Endothelial cell (in vitro differentiated cells): Measurements from ENCODE around the gene MTO1. TPM values are rescaled to one million over a fixed set of nuclear protein-coding genes. Genes with fewer than 3 reads are reported as not detected.

Experiments used
- DNase-seq: peaks from one replicate; pipeline ENCODE4 v3.0.0; 2021; ENCODE audit warnings: low spot score
- H3K27ac Mint-ChIP-seq: one replicate; pipeline ENCODE4 v1.8.0; 2021; ENCODE audit warnings: mixed read lengths, inconsistent platforms; ENCODE audit not compliant: unreplicated experiment
- H3K27me3 Mint-ChIP-seq: one replicate; pipeline ENCODE4 v1.8.0; 2021; ENCODE audit warnings: mild to moderate bottlenecking, moderate library complexity, mixed read lengths, inconsistent platforms; ENCODE audit not compliant: unreplicated experiment
- H3K36me3 Mint-ChIP-seq: one replicate; pipeline ENCODE4 v1.8.0; 2021; ENCODE audit warnings: mild to moderate bottlenecking, low read depth, mixed read lengths, inconsistent platforms; ENCODE audit not compliant: unreplicated experiment
- H3K4me1 Mint-ChIP-seq: one replicate; pipeline ENCODE4 v1.8.0; 2021; ENCODE audit warnings: mild to moderate bottlenecking, mixed read lengths, inconsistent platforms; ENCODE audit not compliant: unreplicated experiment
- H3K4me3 Mint-ChIP-seq: one replicate; pipeline ENCODE4 v1.8.0; 2021; ENCODE audit warnings: mild to moderate bottlenecking, mixed read lengths, inconsistent platforms; ENCODE audit not compliant: unreplicated experiment
- H3K9me3 Mint-ChIP-seq: one replicate; pipeline ENCODE4 v1.8.0; 2021; ENCODE audit warnings: mixed read lengths, inconsistent platforms; ENCODE audit not compliant: unreplicated experiment
- long read RNA-seq: library from polyadenylated mRNA; unstranded; transcript quantifications from one replicate; pipeline ENCODE4 v2.0.0, GENCODE V29; 2020; ENCODE audit not compliant: unreplicated experiment
- total RNA-seq: library from RNA; stranded (reverse); fragmentation: NEBNext Ultra II Directional; extraction: Animal tissue kit (Norgen Biotek cat#: 25700); gene quantifications from one replicate; pipeline ENCODE4 v1.2.1, GENCODE V29; 2021; ENCODE audit not compliant: unreplicated experiment
- TF ChIP-seq, protein P1 (sequence below): fragments of 200-600 bp; sonication (generic); IDR thresholded peaks from one replicate; pipeline ENCODE4 v1.5.0; 2021; ENCODE audit warnings: antibody characterized with exemption; ENCODE audit not compliant: unreplicated experiment

The MTO1 gene
- total RNA-seq = 23.8 TPM
- long read RNA-seq, full-length matches to known transcripts = 6 of 10 reads
- long read RNA-seq, partial matches to known transcripts = 0 of 10 reads
- long read RNA-seq, other reads (novel, unspliced or antisense) = 4 of 10 reads

DNA sequence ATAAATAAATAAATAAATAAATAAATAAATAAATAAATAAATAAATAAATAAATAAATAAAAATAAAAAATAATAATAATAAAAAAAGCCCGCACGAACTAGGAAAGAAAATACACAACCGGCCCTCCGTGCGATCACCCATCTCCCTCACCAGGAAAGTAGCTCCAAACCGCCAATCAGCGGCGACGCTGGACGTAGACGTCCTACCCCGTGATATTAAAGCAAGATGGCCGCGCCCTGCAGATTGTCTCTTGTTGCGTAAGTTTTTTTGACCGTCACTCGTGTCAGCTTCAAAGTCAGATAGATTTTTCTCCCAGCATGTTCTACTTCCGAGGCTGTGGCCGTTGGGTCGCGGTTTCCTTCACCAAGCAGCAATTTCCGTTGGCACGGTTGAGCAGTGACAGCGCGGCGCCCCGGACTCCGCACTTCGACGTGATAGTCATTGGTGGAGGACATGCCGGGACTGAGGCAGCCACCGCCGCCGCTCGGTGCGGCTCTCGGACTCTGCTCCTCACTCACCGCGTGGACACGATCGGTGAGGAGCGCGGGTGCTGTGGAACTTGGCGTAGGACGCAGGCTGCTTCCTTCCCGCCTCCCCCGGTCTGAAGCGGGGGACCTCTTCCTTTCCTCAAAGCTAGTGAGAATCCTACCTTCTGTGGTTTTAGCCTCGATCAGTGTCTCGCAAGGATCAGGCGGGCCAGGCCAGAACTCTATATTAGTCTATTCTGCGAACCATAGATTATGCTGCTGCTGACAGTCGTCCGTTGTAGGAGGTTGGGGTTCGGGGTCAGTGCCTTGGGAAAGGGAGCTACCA lies at the start of gene MTO1:
Gene MTO1 (plus strand): TSS at position 201 of the 814 bp plus-strand sequence. CDS start 118 bp downstream, at position 319.
- peaks cover 16% of the 10 kb centered on the region for H3K4me1 Mint-ChIP-seq
- H3K27me3 Mint-ChIP-seq = peaks cover 2% of the 10 kb centered on the region
- no peaks in the 10 kb centered on the region for H3K36me3 Mint-ChIP-seq
- H3K9me3 Mint-ChIP-seq = no peaks in the 10 kb centered on the region
- H3K4me3 Mint-ChIP-seq = peak within 1 kb of the TSS; percentile 97
- TF ChIP-seq, protein P1, sequence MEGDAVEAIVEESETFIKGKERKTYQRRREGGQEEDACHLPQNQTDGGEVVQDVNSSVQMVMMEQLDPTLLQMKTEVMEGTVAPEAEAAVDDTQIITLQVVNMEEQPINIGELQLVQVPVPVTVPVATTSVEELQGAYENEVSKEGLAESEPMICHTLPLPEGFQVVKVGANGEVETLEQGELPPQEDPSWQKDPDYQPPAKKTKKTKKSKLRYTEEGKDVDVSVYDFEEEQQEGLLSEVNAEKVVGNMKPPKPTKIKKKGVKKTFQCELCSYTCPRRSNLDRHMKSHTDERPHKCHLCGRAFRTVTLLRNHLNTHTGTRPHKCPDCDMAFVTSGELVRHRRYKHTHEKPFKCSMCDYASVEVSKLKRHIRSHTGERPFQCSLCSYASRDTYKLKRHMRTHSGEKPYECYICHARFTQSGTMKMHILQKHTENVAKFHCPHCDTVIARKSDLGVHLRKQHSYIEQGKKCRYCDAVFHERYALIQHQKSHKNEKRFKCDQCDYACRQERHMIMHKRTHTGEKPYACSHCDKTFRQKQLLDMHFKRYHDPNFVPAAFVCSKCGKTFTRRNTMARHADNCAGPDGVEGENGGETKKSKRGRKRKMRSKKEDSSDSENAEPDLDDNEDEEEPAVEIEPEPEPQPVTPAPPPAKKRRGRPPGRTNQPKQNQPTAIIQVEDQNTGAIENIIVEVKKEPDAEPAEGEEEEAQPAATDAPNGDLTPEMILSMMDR = no peak
- peak; percentile 67 for DNase-seq
- H3K27ac Mint-ChIP-seq = peak within 1 kb of the TSS; percentile 96

- H3K27me3 Mint-ChIP-seq = no peaks in the 10 kb centered on the region
- no peak overlapping the region for H3K27ac Mint-ChIP-seq
- DNase-seq = no peak
- H3K36me3 Mint-ChIP-seq = no peaks in the 10 kb centered on the region
- TF ChIP-seq, protein P1 = no peak
- H3K9me3 Mint-ChIP-seq = no peaks in the 10 kb centered on the region
- H3K4me1 Mint-ChIP-seq = peaks cover under 1% of the 10 kb centered on the region
- no peak overlapping the region for H3K4me3 Mint-ChIP-seq
These were observed 48.4 kb upstream of the MTO1 start for GRCh38 chr6:73413102-73413501.

- H3K9me3 Mint-ChIP-seq = no peaks in the 10 kb centered on the region
- H3K4me1 Mint-ChIP-seq = peaks cover 4% of the 10 kb centered on the region
- H3K27ac Mint-ChIP-seq = no peak overlapping the region
These were observed 43.3 kb upstream of the MTO1 start for GRCh38 chr6:73418081-73418741.

GRCh38 chr6:73421534-73421933 lies 40.0 kb upstream of the MTO1 start:
- no peaks in the 10 kb centered on the region for H3K36me3 Mint-ChIP-seq
- H3K27me3 Mint-ChIP-seq = no peaks in the 10 kb centered on the region

More at GRCh38 chr6:73418081-73418741, 43.3 kb upstream of the MTO1 start:
- TF ChIP-seq, protein P1 = no peak
- no peaks in the 10 kb centered on the region for H3K27me3 Mint-ChIP-seq
- no peak overlapping the region for H3K4me3 Mint-ChIP-seq
- no peak for DNase-seq
- no peaks in the 10 kb centered on the region for H3K36me3 Mint-ChIP-seq

More at GRCh38 chr6:73421534-73421933, 40.0 kb upstream of the MTO1 start:
- TF ChIP-seq, protein P1 = no peak
- peaks cover 4% of the 10 kb centered on the region for H3K4me1 Mint-ChIP-seq
- H3K27ac Mint-ChIP-seq = no peak overlapping the region
- H3K9me3 Mint-ChIP-seq = no peaks in the 10 kb centered on the region
- no peak for DNase-seq
- no peak overlapping the region for H3K4me3 Mint-ChIP-seq
